Panc1 (cell line): ENCODE measurements around the gene GUK1.

Source experiments
- CTCF ChIP-seq: fragments of 450-650 bp; IDR thresholded peaks from 2 replicates; pipeline ENCODE4 v1.5.1; 2017; ENCODE audit warnings: mild to moderate bottlenecking
- TCF7L2 ChIP-seq: IDR thresholded peaks from 2 replicates; pipeline ENCODE4 v1.6.1; 2011; ENCODE audit warnings: mild to moderate bottlenecking, low read depth, low read length, inconsistent platforms

- no peak for TF ChIP-seq CTCF
- TF ChIP-seq TCF7L2 = no peak
These were observed 19.1 kb downstream of the GUK1 start for GRCh38 chr1:228159008-228159665.
